Measurements from ENCODE around the gene PCDHGB1. TPM values are rescaled to one million over a fixed set of nuclear protein-coding genes. Genes with fewer than 3 reads are reported as not detected.
"Not testable (repeated sequence)": the region's sequence is repeated elsewhere in the genome, so short reads cannot be mapped to it uniquely, and the experiment has no call there.

The PCDHGB1 gene
- total and polyA plus RNA-seq, 4 donors, result 0.17 to 8.4 (median 1.3) TPM

GRCh38 chr5:141313711-141314110 is 36.2 kb upstream of the PCDHGB1 start:
- Histone ChIP-seq H3K4me3 (no peak overlapping the region), H3K36me3 (ENCODE audit: control insufficient read depth in 4 of 4, insufficient read depth in 4 of 4, low read length in 4 of 4) (peaks cover 0 to 29% (median 13%) of the 10 kb centered on the region in 4 donors), H3K27me3 (ENCODE audit: control insufficient read depth in 3 of 3, insufficient read depth in 3 of 3, low read length in 2 of 3) (no peaks in the 10 kb centered on the region), H3K9ac (ENCODE audit: insufficient read depth in 1 of 2, low read length in 2 of 2) (no peak overlapping the region), H3K9me3 (ENCODE audit: control insufficient read depth in 4 of 4, insufficient read depth in 3 of 4, low read length in 3 of 4) (peaks cover 23 to 51% (median 32%) of the 10 kb centered on the region in 4 donors), H3K27ac (ENCODE audit: low read depth in 1 of 2, low read length in 1 of 2) (no peak overlapping the region), H3K4me1 (ENCODE audit: control insufficient read depth in 5 of 5, insufficient read depth in 5 of 5, low read length in 5 of 5) (no peaks in the 10 kb centered on the region)
- ATAC-seq (ENCODE audit: insufficient read depth, low FRiP score) (no peak), DNase-seq (no peak)
- TF ChIP-seq, protein P1, sequence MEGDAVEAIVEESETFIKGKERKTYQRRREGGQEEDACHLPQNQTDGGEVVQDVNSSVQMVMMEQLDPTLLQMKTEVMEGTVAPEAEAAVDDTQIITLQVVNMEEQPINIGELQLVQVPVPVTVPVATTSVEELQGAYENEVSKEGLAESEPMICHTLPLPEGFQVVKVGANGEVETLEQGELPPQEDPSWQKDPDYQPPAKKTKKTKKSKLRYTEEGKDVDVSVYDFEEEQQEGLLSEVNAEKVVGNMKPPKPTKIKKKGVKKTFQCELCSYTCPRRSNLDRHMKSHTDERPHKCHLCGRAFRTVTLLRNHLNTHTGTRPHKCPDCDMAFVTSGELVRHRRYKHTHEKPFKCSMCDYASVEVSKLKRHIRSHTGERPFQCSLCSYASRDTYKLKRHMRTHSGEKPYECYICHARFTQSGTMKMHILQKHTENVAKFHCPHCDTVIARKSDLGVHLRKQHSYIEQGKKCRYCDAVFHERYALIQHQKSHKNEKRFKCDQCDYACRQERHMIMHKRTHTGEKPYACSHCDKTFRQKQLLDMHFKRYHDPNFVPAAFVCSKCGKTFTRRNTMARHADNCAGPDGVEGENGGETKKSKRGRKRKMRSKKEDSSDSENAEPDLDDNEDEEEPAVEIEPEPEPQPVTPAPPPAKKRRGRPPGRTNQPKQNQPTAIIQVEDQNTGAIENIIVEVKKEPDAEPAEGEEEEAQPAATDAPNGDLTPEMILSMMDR (IDR thresholded peaks at IDR 0.05; ENCODE audit: control extremely low read depth, extremely low read depth), result no peak

DNA sequence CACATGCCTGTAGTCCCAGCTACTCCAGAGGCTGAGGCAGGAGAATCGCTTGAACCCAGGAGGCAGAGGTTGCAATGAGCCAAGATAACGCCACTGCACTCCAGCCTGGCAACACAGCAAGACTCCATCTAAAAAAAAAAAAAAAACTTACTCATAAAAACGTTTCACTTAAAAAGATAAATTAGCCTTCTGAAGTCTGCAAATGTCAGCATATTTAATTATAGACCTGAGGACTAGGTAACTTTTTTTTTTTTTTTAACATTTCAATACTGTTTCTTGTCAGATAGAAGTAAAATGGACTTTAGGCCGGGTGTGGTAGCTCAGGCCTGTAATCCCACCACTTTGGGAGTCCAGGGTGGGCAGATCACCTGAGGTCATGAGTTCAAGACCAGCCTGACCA is 32.9 kb upstream of the PCDHGB1 start:
- DNase-seq; ATAC-seq (ENCODE audit: insufficient read depth, low FRiP score): not testable (repeated sequence)

DNA sequence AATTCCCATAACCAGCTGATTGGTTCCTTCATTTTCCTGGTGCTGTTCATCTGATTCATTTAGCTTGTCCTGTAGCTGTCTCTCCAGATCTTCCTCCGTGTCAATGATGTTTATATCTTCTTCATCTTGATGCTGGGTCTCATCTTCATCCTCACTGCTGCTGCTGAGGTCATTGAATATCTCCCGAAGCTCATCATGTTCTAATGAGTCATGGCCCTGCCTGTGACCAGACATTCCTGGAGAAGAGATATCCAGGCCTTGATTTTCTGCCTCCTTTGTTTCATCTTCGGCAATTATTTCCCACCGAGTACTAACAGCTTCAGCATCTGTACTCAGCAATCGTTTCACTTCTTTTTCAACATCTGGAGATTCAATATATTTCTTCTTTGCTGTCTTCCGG is 30.7 kb upstream of the PCDHGB1 start:
- Histone ChIP-seq H3K36me3 (ENCODE audit: control insufficient read depth in 4 of 4, insufficient read depth in 4 of 4, low read length in 4 of 4) (peaks cover 0 to 37% (median 21%) of the 10 kb centered on the region in 4 donors), H3K27me3 (ENCODE audit: control insufficient read depth in 3 of 3, insufficient read depth in 3 of 3, low read length in 2 of 3) (no peaks in the 10 kb centered on the region), H3K9me3 (ENCODE audit: control insufficient read depth in 4 of 4, insufficient read depth in 3 of 4, low read length in 3 of 4) (peaks cover 24 to 39% (median 32%) of the 10 kb centered on the region in 4 donors), H3K4me3 (no peak overlapping the region), H3K4me1 (ENCODE audit: control insufficient read depth in 5 of 5, insufficient read depth in 5 of 5, low read length in 5 of 5) (peaks cover 0 to 9% (median 0%) of the 10 kb centered on the region in 5 donors), H3K9ac (ENCODE audit: insufficient read depth in 1 of 2, low read length in 2 of 2) (no peak overlapping the region), H3K27ac (ENCODE audit: low read depth in 1 of 2, low read length in 1 of 2) (peak overlapping the region in 1 of 2 donors; percentile 96)
- WGBS, 2 donors, result 97 to 98% methylated on average over 6 of the region's 6 CpGs
- DNase-seq (no peak), ATAC-seq (ENCODE audit: insufficient read depth, low FRiP score) (no peak)
- TF ChIP-seq, protein P1 (IDR thresholded peaks at IDR 0.05; ENCODE audit: control extremely low read depth, extremely low read depth), result no peak

More for the DNA sequence above, 32.9 kb upstream of the PCDHGB1 start:
- H3K4me3 ChIP-seq; H3K27ac ChIP-seq (ENCODE audit: low read depth in 1 of 2, low read length in 1 of 2); H3K9ac ChIP-seq (ENCODE audit: insufficient read depth in 1 of 2, low read length in 2 of 2); H3K4me1 ChIP-seq (ENCODE audit: control insufficient read depth in 5 of 5, insufficient read depth in 5 of 5, low read length in 5 of 5); H3K27me3 ChIP-seq (ENCODE audit: control insufficient read depth in 3 of 3, insufficient read depth in 3 of 3, low read length in 2 of 3): not testable (repeated sequence)
- H3K9me3 ChIP-seq (ENCODE audit: control insufficient read depth in 4 of 4, insufficient read depth in 3 of 4, low read length in 3 of 4), result peaks cover 29 to 48% (median 35%) of the 10 kb centered on the region in 4 donors
- WGBS, 2 donors, result 94% methylated on average over 4 of the region's 4 CpGs
- peaks cover 0 to 39% (median 22%) of the 10 kb centered on the region in 4 donors for H3K36me3 ChIP-seq (ENCODE audit: control insufficient read depth in 4 of 4, insufficient read depth in 4 of 4, low read length in 4 of 4)

DNA sequence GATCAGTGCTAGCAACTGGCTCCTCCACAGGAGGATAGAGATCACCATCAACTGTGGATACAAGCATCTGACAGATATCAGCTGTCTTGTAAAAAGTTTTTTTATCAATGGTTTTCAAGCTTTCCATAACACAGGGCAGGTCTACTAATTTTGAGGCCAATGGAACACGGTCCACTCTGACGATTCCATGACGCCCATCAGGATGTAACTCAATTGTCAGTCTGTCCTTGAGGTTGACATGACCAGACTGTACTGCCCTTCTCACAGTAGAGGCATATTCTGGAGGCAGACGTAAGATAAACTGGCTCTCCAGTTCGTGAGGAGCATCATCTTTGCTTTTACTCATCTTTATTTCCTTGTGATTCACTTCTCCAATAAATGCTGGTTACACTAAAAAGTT is 30.2 kb upstream of the PCDHGB1 start:
- 77% methylated on average over 5 of the region's 5 CpGs for WGBS, 2 donors
- H3K4me1 ChIP-seq (ENCODE audit: control insufficient read depth in 5 of 5, insufficient read depth in 5 of 5, low read length in 5 of 5), result peaks cover 0 to 9% (median 0%) of the 10 kb centered on the region in 5 donors
- TF ChIP-seq, protein P1 (IDR thresholded peaks at IDR 0.05; ENCODE audit: control extremely low read depth, extremely low read depth), result no peak
- peaks cover 0 to 37% (median 21%) of the 10 kb centered on the region in 4 donors for H3K36me3 ChIP-seq (ENCODE audit: control insufficient read depth in 4 of 4, insufficient read depth in 4 of 4, low read length in 4 of 4)
- peaks cover 25 to 39% (median 32%) of the 10 kb centered on the region in 4 donors for H3K9me3 ChIP-seq (ENCODE audit: control insufficient read depth in 4 of 4, insufficient read depth in 3 of 4, low read length in 3 of 4)
- DNase-seq (no peak), ATAC-seq (ENCODE audit: insufficient read depth, low FRiP score) (no peak)
- H3K4me3 ChIP-seq, result peak overlapping the region; percentile 24
- no peak overlapping the region for H3K9ac ChIP-seq (ENCODE audit: insufficient read depth in 1 of 2, low read length in 2 of 2)
- peak overlapping the region in 1 of 2 donors; percentile 96 for H3K27ac ChIP-seq (ENCODE audit: low read depth in 1 of 2, low read length in 1 of 2)
- H3K27me3 ChIP-seq (ENCODE audit: control insufficient read depth in 3 of 3, insufficient read depth in 3 of 3, low read length in 2 of 3), result no peaks in the 10 kb centered on the region
